Measurements from ENCODE around the gene LILRA5. TPM values are rescaled to one million over a fixed set of nuclear protein-coding genes. Genes with fewer than 3 reads are reported as not detected.

The LILRA5 gene
- polyA plus RNA-seq, 1 donor from 2014 or later, result not detected

GRCh38 chr19:54357381-54357780 is 44.4 kb upstream of the LILRA5 start:
- Histone ChIP-seq H4K20me1 (ENCODE audit: insufficient read depth) (no peaks in the 10 kb centered on the region), H3K4me2 (ENCODE audit: low read length) (no peak overlapping the region), H3K27ac (ENCODE audit: low read length) (no peak overlapping the region), H3K9me3 (ENCODE audit: low read length) (no peaks in the 10 kb centered on the region), H3K9ac (ENCODE audit: low read length) (no peak overlapping the region), H2AFZ (ENCODE audit: low read depth, low read length) (no peak overlapping the region), H3K27me3 (ENCODE audit: insufficient read depth, low read depth, low read length) (no peaks in the 10 kb centered on the region), H3K4me3 (ENCODE audit: low read length) (no peak overlapping the region), H3K79me2 (replicated peaks; ENCODE audit: insufficient read depth, low read length) (no peaks in the 10 kb centered on the region), H3F3A (ENCODE audit: insufficient read depth, low read length, poor library complexity, severe bottlenecking) (no peaks in the 10 kb centered on the region), H3K9me2 (ENCODE audit: insufficient read depth, low read length) (no peaks in the 10 kb centered on the region), H3K36me3 (ENCODE audit: insufficient read depth, low read length) (no peaks in the 10 kb centered on the region)
- TF ChIP-seq EZH2 (IDR thresholded peaks at IDR 0.05; ENCODE audit: borderline replicate concordance, insufficient read depth, low read length, poor library complexity, severe bottlenecking) (no peak), SMC3 (conservative IDR thresholded peaks at IDR 0.05; ENCODE audit: poor library complexity) (no peak), POLR2AphosphoS5 (IDR thresholded peaks at IDR 0.05) (no peak), MXI1 (conservative IDR thresholded peaks at IDR 0.05; ENCODE audit: poor library complexity, severe bottlenecking) (no peak), CTCF (IDR thresholded peaks at IDR 0.05; ENCODE audit: poor library complexity, severe bottlenecking) (no peak), RAD21 (conservative IDR thresholded peaks at IDR 0.05) (no peak)
- TF ChIP-seq, protein P1, sequence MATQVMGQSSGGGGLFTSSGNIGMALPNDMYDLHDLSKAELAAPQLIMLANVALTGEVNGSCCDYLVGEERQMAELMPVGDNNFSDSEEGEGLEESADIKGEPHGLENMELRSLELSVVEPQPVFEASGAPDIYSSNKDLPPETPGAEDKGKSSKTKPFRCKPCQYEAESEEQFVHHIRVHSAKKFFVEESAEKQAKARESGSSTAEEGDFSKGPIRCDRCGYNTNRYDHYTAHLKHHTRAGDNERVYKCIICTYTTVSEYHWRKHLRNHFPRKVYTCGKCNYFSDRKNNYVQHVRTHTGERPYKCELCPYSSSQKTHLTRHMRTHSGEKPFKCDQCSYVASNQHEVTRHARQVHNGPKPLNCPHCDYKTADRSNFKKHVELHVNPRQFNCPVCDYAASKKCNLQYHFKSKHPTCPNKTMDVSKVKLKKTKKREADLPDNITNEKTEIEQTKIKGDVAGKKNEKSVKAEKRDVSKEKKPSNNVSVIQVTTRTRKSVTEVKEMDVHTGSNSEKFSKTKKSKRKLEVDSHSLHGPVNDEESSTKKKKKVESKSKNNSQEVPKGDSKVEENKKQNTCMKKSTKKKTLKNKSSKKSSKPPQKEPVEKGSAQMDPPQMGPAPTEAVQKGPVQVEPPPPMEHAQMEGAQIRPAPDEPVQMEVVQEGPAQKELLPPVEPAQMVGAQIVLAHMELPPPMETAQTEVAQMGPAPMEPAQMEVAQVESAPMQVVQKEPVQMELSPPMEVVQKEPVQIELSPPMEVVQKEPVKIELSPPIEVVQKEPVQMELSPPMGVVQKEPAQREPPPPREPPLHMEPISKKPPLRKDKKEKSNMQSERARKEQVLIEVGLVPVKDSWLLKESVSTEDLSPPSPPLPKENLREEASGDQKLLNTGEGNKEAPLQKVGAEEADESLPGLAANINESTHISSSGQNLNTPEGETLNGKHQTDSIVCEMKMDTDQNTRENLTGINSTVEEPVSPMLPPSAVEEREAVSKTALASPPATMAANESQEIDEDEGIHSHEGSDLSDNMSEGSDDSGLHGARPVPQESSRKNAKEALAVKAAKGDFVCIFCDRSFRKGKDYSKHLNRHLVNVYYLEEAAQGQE (IDR thresholded peaks at IDR 0.05; ENCODE audit: borderline replicate concordance), result no peak

DNA sequence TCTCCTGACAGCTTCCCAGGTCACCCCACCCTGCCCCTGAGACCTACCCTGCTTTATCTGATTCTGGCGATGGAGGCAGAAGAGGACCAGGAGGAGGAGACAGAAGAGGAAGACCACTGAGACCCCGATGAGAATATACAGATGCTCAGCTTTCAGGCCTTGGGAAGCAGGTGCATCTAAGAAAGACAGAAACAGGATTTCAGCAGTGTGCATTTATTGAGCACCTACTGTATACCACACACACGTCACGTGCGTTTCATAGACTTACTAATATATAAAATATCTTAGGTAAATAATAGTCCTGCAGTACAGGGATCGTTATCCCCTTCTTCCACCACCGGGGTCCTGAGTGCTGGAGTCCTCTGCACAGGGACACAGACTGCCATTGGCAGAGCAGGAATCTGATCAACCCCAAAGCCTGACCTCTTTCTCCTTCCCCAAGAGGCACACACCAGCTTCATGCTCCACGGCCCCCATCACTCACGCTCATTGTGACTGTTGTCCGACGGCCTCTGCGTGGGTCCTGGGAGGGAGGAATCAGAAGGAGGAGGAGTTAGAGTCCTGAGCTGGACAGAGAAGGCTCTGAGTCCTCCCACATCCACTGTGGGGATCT is 43.6 kb upstream of the LILRA5 start:
- H4K20me1 ChIP-seq (ENCODE audit: insufficient read depth), result no peaks in the 10 kb centered on the region

More for the DNA sequence above, 43.6 kb upstream of the LILRA5 start:
- Histone ChIP-seq H3K9me2 (ENCODE audit: insufficient read depth, low read length) (no peaks in the 10 kb centered on the region), H3K9me3 (ENCODE audit: low read length) (no peaks in the 10 kb centered on the region), H3K9ac (ENCODE audit: low read length) (no peak overlapping the region), H3K27ac (ENCODE audit: low read length) (no peak overlapping the region), H2AFZ (ENCODE audit: low read depth, low read length) (no peak overlapping the region), H3K79me2 (replicated peaks; ENCODE audit: insufficient read depth, low read length) (no peaks in the 10 kb centered on the region), H3K4me3 (ENCODE audit: low read length) (no peak overlapping the region), H3F3A (ENCODE audit: insufficient read depth, low read length, poor library complexity, severe bottlenecking) (no peaks in the 10 kb centered on the region), H3K36me3 (ENCODE audit: insufficient read depth, low read length) (no peaks in the 10 kb centered on the region), H3K27me3 (ENCODE audit: insufficient read depth, low read depth, low read length) (no peaks in the 10 kb centered on the region), H3K4me2 (ENCODE audit: low read length) (no peak overlapping the region)
- TF ChIP-seq RAD21 (conservative IDR thresholded peaks at IDR 0.05) (no peak), CTCF (IDR thresholded peaks at IDR 0.05; ENCODE audit: poor library complexity, severe bottlenecking) (no peak), POLR2AphosphoS5 (IDR thresholded peaks at IDR 0.05) (no peak), EZH2 (IDR thresholded peaks at IDR 0.05; ENCODE audit: borderline replicate concordance, insufficient read depth, low read length, poor library complexity, severe bottlenecking) (no peak), EP300 (conservative IDR thresholded peaks at IDR 0.05; ENCODE audit: poor library complexity, severe bottlenecking) (no peak)
- TF ChIP-seq, protein P1 (IDR thresholded peaks at IDR 0.05; ENCODE audit: borderline replicate concordance), result no peak
